Femur (tissue), 1 donor: Measurements from ENCODE around the gene MMD2.

Experiments used
- DNase-seq: peaks from one replicate; pipeline ENCODE4 v3.0.0-alpha.2; 2017

The MMD2 gene

GRCh38 chr7:4866528-4867496 lies 92.2 kb downstream of the MMD2 start:
- DNase-seq: no peak

GRCh38 chr7:4862156-4862555 lies 96.8 kb downstream of the MMD2 start:
- no peak for DNase-seq

GRCh38 chr7:4861673-4862072 lies 97.3 kb downstream of the MMD2 start, which contains the start of gene PAPOLB:
Gene PAPOLB, minus strand, starts transcription at chr7:4862030. Its CDS starts 220 bp downstream, at chr7:4861810.
- no peak for DNase-seq

GRCh38 chr7:4861227-4861626 lies 97.8 kb downstream of the MMD2 start:
- DNase-seq: no peak

GRCh38 chr7:4857189-4857588 lies 101.8 kb downstream of the MMD2 start:
- DNase-seq: no peak

GRCh38 chr7:4856336-4857057 lies 102.5 kb downstream of the MMD2 start:
- no peak for DNase-seq
